SK-N-SH (cell line): ENCODE data around the gene ZNF446. TPM values are rescaled to one million over a fixed set of nuclear protein-coding genes. Genes with fewer than 3 reads are reported as not detected.
A peak's percentile ranks its signal among the peaks of the same experiment; 100 is the strongest.

Experiments used
- CTCF ChIA-PET: fragments of 300-600, 350-600 bp; formaldehyde crosslinking; extraction: SDS; loops from one replicate; lab custom pipeline; 2021; lab: Yijun Ruan, JAX
- POLR2A ChIA-PET: fragments of 350-600 bp; sonication (Branson Sonifier 250); formaldehyde crosslinking; extraction: SDS; loops from one replicate; lab custom pipeline; 2020; ENCODE audit warnings: antibody characterized with exemption, inconsistent platforms; lab: Yijun Ruan, JAX
- DNase-seq: peaks from one replicate; pipeline ENCODE4 v3.0.0; 2012
- H2AFZ ChIP-seq: fragments of 200-600 bp; sonication (generic); 2 replicates; pipeline ENCODE4 v1.8.1; 2016; ENCODE audit warnings: antibody characterized with exemption, mild to moderate bottlenecking, low read depth
- H3F3A ChIP-seq: fragments of 200-600 bp; sonication (generic); replicated peaks from 2 replicates; pipeline ENCODE3; 2016; ENCODE audit warnings: antibody characterized with exemption, mild to moderate bottlenecking; ENCODE audit not compliant: insufficient read depth
- H3K27ac ChIP-seq, 2 experiments: fragments of 200-500 bp in 1 of 2; fragments of 200-600 bp in 1 of 2; sonication (Bioruptor generic) in 1 of 2; sonication (generic), shearing (Covaris generic) in 1 of 2; 2 replicates each; pipeline versions ENCODE4 v1.5.1 to v1.6.1; 2014 to 2016; ENCODE audit warnings: low read depth in 2 of 2, inconsistent platforms in 1 of 2, low read length in 1 of 2, mild to moderate bottlenecking in 1 of 2, mixed read lengths in 1 of 2
- H3K27me3 ChIP-seq: fragments of 200-600 bp; sonication (generic), shearing (Covaris generic); 2 replicates; pipeline ENCODE4 v1.6.1; 2016; ENCODE audit warnings: mixed run types; ENCODE audit not compliant: insufficient read depth
- H3K36me3 ChIP-seq, 2 experiments: fragments of 200-500 bp in 1 of 2; fragments of 200-600 bp in 1 of 2; sonication (Bioruptor generic) in 1 of 2; sonication (generic) in 1 of 2; replicated peaks in 1 of 2; 2 replicates each; pipeline versions ENCODE3 to v1.5.1; 2014 to 2016; ENCODE audit warnings: low read length in 1 of 2, mild to moderate bottlenecking in 1 of 2; ENCODE audit not compliant: insufficient read depth in 2 of 2, control insufficient read depth in 1 of 2
- H3K4me1 ChIP-seq, 2 experiments: fragments of 200-500 bp in 1 of 2; fragments of 200-600 bp in 1 of 2; sonication (Bioruptor generic) in 1 of 2; sonication (generic), shearing (Covaris generic) in 1 of 2; 2 replicates each; pipeline versions ENCODE4 v1.5.1 to v1.6.1; 2014 to 2016; ENCODE audit warnings: low read depth in 1 of 2, low read length in 1 of 2, mixed run types in 1 of 2; ENCODE audit not compliant: insufficient read depth in 2 of 2, control insufficient read depth in 1 of 2
- H3K4me2 ChIP-seq: fragments of 200-600 bp; sonication (generic), shearing (Covaris generic); 2 replicates; pipeline ENCODE4 v1.6.1; 2017; ENCODE audit warnings: mixed run types
- H3K4me3 ChIP-seq, 2 experiments: fragments of 200-500 bp in 1 of 2; fragments of 200-600 bp in 1 of 2; sonication (Bioruptor generic) in 1 of 2; sonication (generic), shearing (Covaris generic) in 1 of 2; 2 replicates each; pipeline versions ENCODE4 v1.5.1 to v1.8.1; 2014 to 2016; ENCODE audit warnings: low read depth in 2 of 2, inconsistent platforms in 1 of 2, low read length in 1 of 2, mild to moderate bottlenecking in 1 of 2, mixed read lengths in 1 of 2, moderate library complexity in 1 of 2
- H3K79me2 ChIP-seq: fragments of 200-600 bp; sonication (generic); 2 replicates; pipeline ENCODE4 v1.8.1; 2017; ENCODE audit warnings: mild to moderate bottlenecking; ENCODE audit not compliant: insufficient read depth
- H3K9ac ChIP-seq: fragments of 200-600 bp; sonication (generic); 2 replicates; pipeline ENCODE4 v1.6.1; 2017; ENCODE audit warnings: mixed run types
- H3K9me2 ChIP-seq: fragments of 200-600 bp; sonication (generic); 2 replicates; pipeline ENCODE4 v1.6.1; 2017; ENCODE audit warnings: mixed run types
- H3K9me3 ChIP-seq: fragments of 200-600 bp; sonication (generic); 2 replicates; pipeline ENCODE4 v1.6.1; 2017; ENCODE audit warnings: mixed run types, mild to moderate bottlenecking, moderate library complexity
- H4K20me1 ChIP-seq: fragments of 200-600 bp; sonication (generic); 2 replicates; pipeline ENCODE4 v1.6.1; 2017; ENCODE audit warnings: mild to moderate bottlenecking, mixed run types; ENCODE audit not compliant: insufficient read depth
- EP300 ChIP-seq, 2 experiments: IDR thresholded peaks; 2 replicates each; pipeline versions ENCODE4 v1.4.0 to v1.6.1; 2012; ENCODE audit warnings: borderline replicate concordance in 1 of 2, low read depth in 1 of 2, low read length in 1 of 2
- FOXJ3 ChIP-seq: sonication (generic); formaldehyde crosslinking; IDR thresholded peaks from 2 replicates; pipeline ENCODE4 v1.5.1; 2020; ENCODE audit warnings: mild to moderate bottlenecking, missing genetic modification reagents
- FOXM1 ChIP-seq: IDR thresholded peaks from 2 replicates; pipeline ENCODE4 v1.4.0; 2012; ENCODE audit warnings: low read depth, mild to moderate bottlenecking
- GABPA ChIP-seq: IDR thresholded peaks from 2 replicates; pipeline ENCODE4 v1.4.0; 2012; ENCODE audit warnings: low read depth, mild to moderate bottlenecking
- IRF3 ChIP-seq: fragments of 150-350 bp; IDR thresholded peaks from 2 replicates; pipeline ENCODE4 v1.6.1; 2016; ENCODE audit warnings: mild to moderate bottlenecking, low read depth, low read length
- JUND ChIP-seq: IDR thresholded peaks from 2 replicates; pipeline ENCODE4 v1.4.0; 2012
- MAX ChIP-seq: IDR thresholded peaks from 2 replicates; pipeline ENCODE4 v1.4.0; 2012; ENCODE audit warnings: low read depth
- NRF1 ChIP-seq: IDR thresholded peaks from 2 replicates; pipeline ENCODE4 v1.6.1; 2012; ENCODE audit warnings: low read depth, mild to moderate bottlenecking, low read length
- PBX3 ChIP-seq: IDR thresholded peaks from 2 replicates; pipeline ENCODE4; 2012
- POLR2AphosphoS5 ChIP-seq: IDR thresholded peaks from 2 replicates; pipeline ENCODE4 v1.6.1; 2012; ENCODE audit warnings: low read depth, low read length
- RFX5 ChIP-seq: IDR thresholded peaks from 2 replicates; pipeline ENCODE4 v1.6.1; 2012; ENCODE audit warnings: mild to moderate bottlenecking, improper control_type of control experiment, low read length
- RXRA ChIP-seq: IDR thresholded peaks from 2 replicates; pipeline ENCODE4 v1.4.0; 2012; ENCODE audit warnings: low read depth, mild to moderate bottlenecking, borderline replicate concordance
- SIN3A ChIP-seq: IDR thresholded peaks from 2 replicates; pipeline ENCODE4 v1.6.1; 2012; ENCODE audit warnings: low read depth, mild to moderate bottlenecking, low read length, moderate library complexity, borderline replicate concordance
- SMC3 ChIP-seq: IDR thresholded peaks from 2 replicates; pipeline ENCODE4 v1.6.1; 2012; ENCODE audit warnings: low read depth, low read length, improper control_type of control experiment
- TCF12 ChIP-seq: IDR thresholded peaks from 2 replicates; pipeline ENCODE4 v1.4.0; 2012
- USF2 ChIP-seq: fragments of 150-350 bp; IDR thresholded peaks from 2 replicates; pipeline ENCODE4 v1.6.1; 2017; ENCODE audit warnings: antibody characterized with exemption, low read length, low read depth, borderline replicate concordance
- YY1 ChIP-seq: IDR thresholded peaks from 2 replicates; pipeline ENCODE4 v1.4.0; 2012; ENCODE audit warnings: low read depth, mild to moderate bottlenecking
- ZBTB33 ChIP-seq: IDR thresholded peaks from 2 replicates; pipeline ENCODE4 v1.4.0; 2012; ENCODE audit warnings: low read depth, borderline replicate concordance
- WGBS: methylation state at CpG from one replicate; pipeline ENCODE4 v1.1.6; 2017; ENCODE audit warnings: low lambda C conversion rate; 5-methylcytosine and 5-hydroxymethylcytosine counted together
- polyA plus RNA-seq, 3 experiments: library from polyadenylated mRNA; depleted of rRNA; stranded (reverse); fragments of >200 nt; gene quantifications; 2 replicates each; pipeline ENCODE4 v1.2.3, GENCODE V29; 2012

ZNF446 gene
- polyA plus RNA-seq, 1 of the 3 experiments (the other 2 are of a cell fraction), result 6.9 TPM

- Histone ChIP-seq H3K9me2 (no peaks in the 10 kb centered on the region), H2AFZ (no peak overlapping the region), H3K4me3 (no peak overlapping the region), H3F3A (peaks cover 10% of the 10 kb centered on the region), H3K9me3 (no peaks in the 10 kb centered on the region), H3K4me1 (peaks cover 0 to 33% of the 10 kb centered on the region in 2 experiments; a peak in 1 of 4 replicates), H3K27ac (no peak overlapping the region; a peak in 1 of 4 replicates)
- CTCF ChIA-PET, result no interaction called here
- TF ChIP-seq GABPA (no peak), SIN3A (peak; percentile 8; the same call in 1 of the 2 replicates)
- TF ChIP-seq, all 33 proteins: peak for 1
- Histone ChIP-seq H3K27me3 (no peaks in the 10 kb centered on the region), H3K4me2 (no peak overlapping the region), H3K79me2 (peaks cover 9% of the 10 kb centered on the region; the same call in 1 of the 2 replicates), H3K9ac (no peak overlapping the region), H4K20me1 (0 out of 2 replicates have a peak, but pooled peaks cover 6% of the 10 kb centered on the region), H3K36me3 (peaks cover 0 to 35% of the 10 kb centered on the region in 2 experiments)
- DNase-seq, result no peak
- POLR2A ChIA-PET, result no interaction called here
Measured at GRCh38 chr19:58473775-58474174, 2.4 kb upstream of the ZNF446 start.

- no peak overlapping the region for H3K9ac ChIP-seq
- H3K4me2 ChIP-seq, result peak overlapping the region; percentile 92
- TF ChIP-seq FOXJ3, result no peak
- TF ChIP-seq PBX3, result no peak; the same call in 1 of the 2 replicates
- no peak for TF ChIP-seq ZBTB33
- 0 out of 2 replicates have a peak, but pooled peaks have one; percentile 9 for TF ChIP-seq JUND
- 0 out of 2 replicates have a peak, but pooled peaks have one; percentile 2 for TF ChIP-seq SIN3A
- TF ChIP-seq NRF1, result no peak
- TF ChIP-seq SMC3, result no peak
- TF ChIP-seq FOXM1, result no peak
- no peak for TF ChIP-seq IRF3
- no peak for TF ChIP-seq EP300 (IDR thresholded peaks at IDR 0.05; ENCODE audit: borderline replicate concordance in 1 of 2, low read depth in 1 of 2, low read length in 1 of 2)
- no peak for TF ChIP-seq MAX
- no peak for TF ChIP-seq POLR2AphosphoS5
- TF ChIP-seq USF2, result no peak
- no peak for TF ChIP-seq RXRA
- no peak for TF ChIP-seq TCF12
- TF ChIP-seq RFX5, result no peak
- TF ChIP-seq YY1, result no peak
- TF ChIP-seq, all 33 proteins: peak for 2
- Histone ChIP-seq H3K27ac (peak overlapping the region; percentile 22 to 90; a peak in 3 of 4 replicates), H3K79me2 (peaks cover 2% of the 10 kb centered on the region; the same call in 1 of the 2 replicates), H3K9me3 (no peaks in the 10 kb centered on the region), H3K4me1 (peaks cover 0 to 30% of the 10 kb centered on the region in 2 experiments; a peak in 1 of 4 replicates), H4K20me1 (0 out of 2 replicates have a peak, but pooled peaks cover under 1% of the 10 kb centered on the region), H3K27me3 (no peaks in the 10 kb centered on the region), H3K4me3 (no peak overlapping the region), H3F3A (peaks cover 10% of the 10 kb centered on the region), H3K9me2 (no peaks in the 10 kb centered on the region), H2AFZ (no peak overlapping the region), H3K36me3 (peaks cover 0 to 35% of the 10 kb centered on the region in 2 experiments)
- DNase-seq, result peak; percentile 11
- WGBS, result 82% methylated on average over 12 of the region's 12 CpGs
- ChIA-PET CTCF (interaction anchor here (4.5 kb wide), 1 partner anchor 45 kb away, joined by 22 read pairs; the partner anchor contains the start of gene ZBTB45), POLR2A (interaction anchor here (1.2 to 1.8 kb wide), 2 partner anchors 8 to 66 kb away, joined by 3 to 4 read pairs; partner anchors contain the start of gene ZNF584)
Measured at GRCh38 chr19:58474291-58474996, 1.7 kb upstream of the ZNF446 start.
